Endodermal cell (in vitro differentiated cells): Measurements from ENCODE around the gene MSANTD2. TPM values are rescaled to one million over a fixed set of nuclear protein-coding genes. Genes with fewer than 3 reads are reported as not detected.

Source experiments
- DNase-seq: peaks from one replicate; pipeline ENCODE4 v3.0.0-alpha.2; 2017
- H3K27ac ChIP-seq: 2 replicates; pipeline ENCODE4 v1.5.1; 2013; ENCODE audit warnings: mild to moderate bottlenecking, low read depth, low read length, moderate library complexity
- H3K27me3 ChIP-seq: 2 replicates; pipeline ENCODE4 v1.6.1; 2013; ENCODE audit warnings: mild to moderate bottlenecking, low read length, moderate library complexity; ENCODE audit not compliant: insufficient read depth, control insufficient read depth, poor library complexity, severe bottlenecking
- H3K36me3 ChIP-seq: 2 replicates; pipeline ENCODE4 v1.7.0; 2013; ENCODE audit warnings: mild to moderate bottlenecking, low read length, moderate library complexity; ENCODE audit not compliant: control insufficient read depth, insufficient read depth
- H3K4me1 ChIP-seq: one replicate; pipeline ENCODE4 v1.7.0; 2013; ENCODE audit warnings: low read length; ENCODE audit not compliant: control insufficient read depth, insufficient read depth
- H3K4me3 ChIP-seq: 2 replicates; pipeline ENCODE4 v1.5.1; 2013; ENCODE audit warnings: mild to moderate bottlenecking, low read length, moderate library complexity
- H3K9ac ChIP-seq: 2 replicates; pipeline ENCODE4 v1.6.1; 2013; ENCODE audit warnings: mild to moderate bottlenecking, low read length, moderate library complexity; ENCODE audit not compliant: poor library complexity, severe bottlenecking; ENCODE audit errors: extremely low read depth
- H3K9me3 ChIP-seq: 2 replicates; pipeline ENCODE4 v1.6.1; 2013; ENCODE audit warnings: mild to moderate bottlenecking, low read length, moderate library complexity; ENCODE audit not compliant: control insufficient read depth
- H3K27ac Mint-ChIP-seq: 2 replicates; pipeline ENCODE4 v1.8.0; 2020; ENCODE audit warnings: mixed read lengths
- H3K27me3 Mint-ChIP-seq: 2 replicates; pipeline ENCODE4 v1.8.0; 2021; ENCODE audit warnings: mild to moderate bottlenecking, mixed read lengths; ENCODE audit not compliant: insufficient read depth
- H3K36me3 Mint-ChIP-seq: 2 replicates; pipeline ENCODE4 v1.8.0; 2020; ENCODE audit warnings: low read depth, mixed read lengths
- H3K4me1 Mint-ChIP-seq: 2 replicates; pipeline ENCODE4 v1.8.0; 2020; ENCODE audit warnings: mixed read lengths
- H3K4me3 Mint-ChIP-seq: 2 replicates; pipeline ENCODE4 v1.8.0; 2020; ENCODE audit warnings: mild to moderate bottlenecking, moderate library complexity, mixed read lengths
- H3K9me3 Mint-ChIP-seq: 2 replicates; pipeline ENCODE4 v1.8.0; 2020; ENCODE audit warnings: mild to moderate bottlenecking, mixed read lengths
- CTCF ChIP-seq: fragments of 200-600 bp; sonication (generic); conservative IDR thresholded peaks from 2 replicates; pipeline ENCODE4 v1.5.0; 2021; ENCODE audit warnings: antibody characterized with exemption, mild to moderate bottlenecking
- WGBS, 2 experiments: methylation state at CpG; one replicate each; pipeline versions ENCODE4 v1.1.5 to v1.1.7; 2013; ENCODE audit warnings: missing lambda C conversion rate in 2 of 2, mixed read lengths in 1 of 2; ENCODE audit not compliant: insufficient coverage in 1 of 2, insufficient read length in 1 of 2; 5-methylcytosine and 5-hydroxymethylcytosine counted together
- total RNA-seq, 2 donors: library from RNA; stranded (reverse); fragmentation: NEBNext Ultra II Directional in 1 of 2; extraction: Animal tissue kit (Norgen Biotek cat#: 25700) in 1 of 2; gene quantifications; 2 replicates in 1 of 2; 3 replicates in 1 of 2; pipeline ENCODE4 v1.2.1, GENCODE V29; 2021

The MSANTD2 gene
- total RNA-seq, 2 donors from 2014 or later = 18.3 to 21.3 TPM

DNA sequence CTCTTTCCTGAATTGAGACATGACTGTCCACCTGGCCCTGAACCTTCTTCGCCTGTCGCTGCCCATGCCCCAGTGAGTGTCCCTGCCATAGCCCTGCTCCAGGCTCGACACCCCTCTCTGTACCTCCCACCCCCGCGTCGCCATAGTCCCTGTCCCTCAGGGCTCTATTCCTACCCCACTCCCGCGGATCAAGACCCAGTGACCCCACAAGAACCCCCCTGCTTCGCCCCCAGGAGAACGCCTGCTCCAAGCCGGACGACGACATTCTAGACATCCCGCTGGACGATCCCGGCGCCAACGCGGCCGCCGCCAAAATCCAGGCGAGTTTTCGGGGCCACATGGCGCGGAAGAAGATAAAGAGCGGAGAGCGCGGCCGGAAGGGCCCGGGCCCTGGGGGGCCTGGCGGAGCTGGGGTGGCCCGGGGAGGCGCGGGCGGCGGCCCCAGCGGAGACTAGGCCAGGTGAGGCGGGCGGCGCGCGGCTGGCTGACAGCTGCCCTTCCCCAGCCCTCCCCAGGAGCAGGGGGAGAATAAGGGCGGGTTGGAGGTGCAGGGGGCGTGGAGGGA, 54.9 kb downstream of the MSANTD2 start:
- H3K27me3 Mint-ChIP-seq = peaks cover 98% of the 10 kb centered on the region
- H3K9ac ChIP-seq = no peak overlapping the region
- no peaks in the 10 kb centered on the region for H3K9me3 ChIP-seq
- no peak overlapping the region for H3K27ac Mint-ChIP-seq
- H3K4me1 ChIP-seq = no peaks in the 10 kb centered on the region
- no peaks in the 10 kb centered on the region for H3K36me3 Mint-ChIP-seq
- no peak overlapping the region for H3K4me3 ChIP-seq
- WGBS, 2 experiments = 0 to 4% methylated on average over 3 to 42 of the region's 44 CpGs
- H3K36me3 ChIP-seq = no peaks in the 10 kb centered on the region
- H3K27me3 ChIP-seq = peaks cover 98% of the 10 kb centered on the region
- TF ChIP-seq CTCF = no peak
- H3K4me3 Mint-ChIP-seq = peak overlapping the region; percentile 82
- DNase-seq = peak; percentile 58
- no peaks in the 10 kb centered on the region for H3K9me3 Mint-ChIP-seq
- H3K27ac ChIP-seq = no peak overlapping the region
- H3K4me1 Mint-ChIP-seq = peaks cover 17% of the 10 kb centered on the region

- no peak for TF ChIP-seq CTCF
- Histone ChIP-seq H3K4me1 (no peaks in the 10 kb centered on the region), H3K9me3 (no peaks in the 10 kb centered on the region), H3K36me3 (no peaks in the 10 kb centered on the region), H3K27ac (no peak overlapping the region), H3K4me3 (no peak overlapping the region), H3K27me3 (peaks cover 94% of the 10 kb centered on the region), H3K9ac (no peak overlapping the region)
- no peak overlapping the region for H3K27ac Mint-ChIP-seq
- no peak for DNase-seq
- H3K36me3 Mint-ChIP-seq = no peaks in the 10 kb centered on the region
- peaks cover 11% of the 10 kb centered on the region for H3K4me1 Mint-ChIP-seq
- H3K27me3 Mint-ChIP-seq = peaks cover 97% of the 10 kb centered on the region
- no peak overlapping the region for H3K4me3 Mint-ChIP-seq
- 69 to 70% methylated on average over 2 to 6 of the region's 6 CpGs for WGBS, 2 experiments
- no peaks in the 10 kb centered on the region for H3K9me3 Mint-ChIP-seq
Measured at GRCh38 chr11:124743050-124743449, 57.2 kb downstream of the MSANTD2 start.

GRCh38 chr11:124742555-124742954, 57.7 kb downstream of the MSANTD2 start:
- Mint-ChIP-seq H3K36me3 (no peaks in the 10 kb centered on the region), H3K4me1 (peaks cover 11% of the 10 kb centered on the region), H3K4me3 (no peak overlapping the region), H3K9me3 (no peaks in the 10 kb centered on the region), H3K27ac (no peak overlapping the region), H3K27me3 (peaks cover 97% of the 10 kb centered on the region)
- no peak for DNase-seq
- 83 to 88% methylated on average over 2 of the region's 2 CpGs for WGBS, 2 experiments
- no peaks in the 10 kb centered on the region for H3K4me1 ChIP-seq
- H3K27me3 ChIP-seq = peaks cover 94% of the 10 kb centered on the region
- H3K36me3 ChIP-seq = no peaks in the 10 kb centered on the region
- no peak overlapping the region for H3K9ac ChIP-seq
- no peak overlapping the region for H3K4me3 ChIP-seq
- no peak overlapping the region for H3K27ac ChIP-seq
- TF ChIP-seq CTCF = no peak
- no peaks in the 10 kb centered on the region for H3K9me3 ChIP-seq
